Fibroblast of skin of abdomen (primary cell): Measurements from ENCODE around the gene RPS15.

ENCODE experiments used
- DNase-seq: peaks from one replicate; pipeline ENCODE4 v3.0.0-alpha.2; 2013

RPS15 gene

DNA sequence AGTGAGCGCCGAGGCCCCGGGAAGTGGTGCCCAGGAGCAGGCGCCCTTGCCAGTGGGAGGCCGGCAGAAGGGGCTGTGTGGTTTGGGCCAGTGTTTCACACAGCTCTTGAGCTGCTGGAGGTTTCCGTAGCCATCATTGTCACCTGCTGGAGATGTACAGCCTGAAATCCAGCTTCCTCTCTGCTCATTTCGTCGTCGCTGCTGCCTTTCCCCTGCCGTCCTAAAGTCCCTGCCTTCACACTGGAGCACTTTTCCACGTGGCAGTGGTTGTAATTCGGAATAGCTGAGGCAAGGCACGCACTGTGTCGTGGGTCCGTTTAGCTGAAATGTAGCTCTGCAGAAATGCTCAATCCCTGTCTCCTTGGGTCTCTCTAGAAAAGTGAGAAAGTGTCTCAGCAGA lies 17.6 kb upstream of the RPS15 start:
- DNase-seq, result no peak

DNA sequence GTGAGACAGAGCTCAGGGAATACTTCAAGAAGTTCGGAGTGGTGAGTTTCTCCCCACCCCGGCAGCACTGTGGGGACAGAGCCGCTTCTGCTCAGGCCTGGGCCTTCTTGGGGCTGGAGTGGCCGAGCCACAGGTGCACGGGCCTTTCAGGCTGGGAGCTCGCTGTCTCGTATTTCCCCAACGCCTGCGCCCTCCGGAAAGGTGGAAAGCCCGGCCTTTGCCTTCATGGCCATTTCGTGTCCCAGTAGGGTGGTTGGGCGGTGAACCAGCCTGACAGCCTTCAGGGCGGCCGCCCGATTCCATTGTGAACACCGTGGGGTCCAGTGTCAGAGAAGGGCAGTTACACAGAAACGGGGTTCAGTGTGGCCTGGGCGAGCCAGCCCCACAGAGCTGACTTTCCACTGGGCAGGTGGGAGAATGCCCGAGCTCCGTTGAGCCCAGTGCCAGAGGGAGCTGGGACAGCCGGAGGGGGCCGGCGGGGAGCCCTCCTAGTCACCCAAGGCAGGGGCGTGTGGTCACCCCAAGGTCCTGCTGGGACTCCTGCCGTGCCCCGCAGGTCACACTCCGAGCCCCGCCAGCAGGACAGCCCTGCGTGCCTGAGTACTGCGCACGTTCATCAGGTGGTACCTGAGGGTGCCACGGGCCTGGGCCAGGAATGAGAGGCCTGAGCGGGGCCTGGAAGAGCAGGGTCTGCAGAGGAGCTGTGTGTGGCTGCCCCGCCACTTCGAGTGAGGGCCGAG lies 16.8 kb upstream of the RPS15 start:
- no peak for DNase-seq

DNA sequence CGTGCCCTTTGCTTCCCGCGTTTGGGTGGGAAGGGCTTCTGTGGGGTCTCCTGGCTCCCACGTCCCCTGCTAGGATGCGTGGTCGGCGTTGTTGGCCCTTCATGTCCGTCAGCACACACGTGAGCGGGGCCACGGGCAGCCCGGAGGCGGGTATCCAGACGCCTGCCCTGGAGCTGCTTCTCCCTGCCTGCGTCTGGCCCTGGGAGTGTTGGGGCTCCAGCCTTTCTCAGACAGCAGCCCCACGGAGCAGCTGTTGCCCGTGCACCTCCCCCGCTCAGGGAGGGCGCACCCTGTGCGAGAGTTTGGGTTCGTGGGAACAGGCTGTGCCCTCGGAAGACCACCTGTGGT lies 16.3 kb upstream of the RPS15 start:
- no peak for DNase-seq

DNA sequence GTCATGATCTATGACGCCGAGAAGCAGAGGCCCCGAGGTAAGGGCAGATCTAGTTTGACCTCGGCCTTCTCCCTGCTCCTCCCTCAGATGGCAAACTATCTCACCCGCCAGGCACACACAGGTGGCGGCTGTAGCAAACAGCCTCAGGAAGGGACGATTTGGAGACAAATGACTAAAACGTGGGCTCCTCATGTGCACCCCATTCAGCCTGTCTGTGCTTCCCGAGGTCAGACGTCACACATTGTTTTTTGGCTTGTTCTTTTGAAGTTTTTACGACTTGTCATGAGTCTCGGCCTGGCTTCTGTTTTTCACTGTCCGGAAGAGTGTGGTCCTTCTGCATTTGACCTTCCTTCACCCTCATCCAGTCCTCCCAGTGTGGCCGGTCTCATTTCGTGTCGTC lies 15.8 kb upstream of the RPS15 start:
- DNase-seq, result no peak

DNA sequence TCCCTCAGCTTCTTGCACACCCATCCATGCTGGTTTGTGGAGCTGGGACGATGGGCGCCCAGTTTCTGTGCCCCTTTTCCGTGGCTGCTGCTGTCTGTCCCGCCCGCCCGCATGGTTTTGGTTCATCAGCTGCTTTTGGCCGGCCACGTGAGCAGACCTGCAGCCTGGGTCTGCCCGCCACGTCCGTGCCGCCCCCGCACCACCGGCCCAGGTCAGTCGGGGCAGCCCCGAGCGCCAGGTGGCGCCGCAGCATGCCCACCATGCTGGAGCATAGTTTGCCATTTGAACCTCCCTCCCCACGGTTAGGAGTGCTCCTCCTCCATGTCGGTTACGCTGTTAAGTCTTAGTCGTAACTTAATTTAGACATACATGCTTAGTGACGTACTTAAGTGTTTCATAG lies 15.3 kb upstream of the RPS15 start:
- DNase-seq, result no peak

DNA sequence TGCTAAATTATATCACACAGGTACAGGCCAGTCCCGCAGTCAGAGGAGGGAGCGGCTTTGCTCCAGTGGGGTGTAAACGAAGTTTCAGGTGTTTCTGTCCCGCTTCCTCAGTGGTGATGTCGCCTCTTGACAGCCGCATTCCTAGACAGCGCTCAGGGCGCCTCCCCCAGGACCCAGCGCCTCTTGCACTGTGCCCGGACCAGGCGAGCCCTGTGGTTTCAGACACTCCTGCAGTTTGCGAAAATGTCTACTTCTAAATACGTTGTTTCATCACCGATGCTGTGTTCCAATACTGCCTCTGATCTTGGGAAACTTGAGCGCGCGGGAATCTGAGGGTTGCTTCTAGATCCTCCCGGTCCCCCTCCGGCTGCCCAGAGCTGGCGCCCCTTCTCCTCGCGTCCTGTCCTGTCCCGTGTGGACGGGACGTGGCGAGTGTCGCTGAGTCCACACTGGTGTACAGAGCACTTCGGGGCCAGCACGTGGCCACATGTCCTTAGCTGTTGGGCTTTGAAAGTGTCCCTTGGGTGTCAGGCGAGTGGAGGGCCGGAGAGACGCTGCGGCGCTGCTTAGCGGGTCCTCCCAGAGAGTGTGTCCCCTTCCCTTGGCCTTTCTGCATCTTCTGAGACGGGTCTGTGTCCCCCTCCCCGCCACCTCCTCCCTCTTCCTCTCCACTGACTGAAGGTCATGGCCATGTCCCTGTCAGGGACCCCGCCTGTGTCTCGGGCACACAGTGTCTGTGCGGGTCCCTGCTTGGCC lies 14.6 kb upstream of the RPS15 start:
- no peak for DNase-seq

DNA sequence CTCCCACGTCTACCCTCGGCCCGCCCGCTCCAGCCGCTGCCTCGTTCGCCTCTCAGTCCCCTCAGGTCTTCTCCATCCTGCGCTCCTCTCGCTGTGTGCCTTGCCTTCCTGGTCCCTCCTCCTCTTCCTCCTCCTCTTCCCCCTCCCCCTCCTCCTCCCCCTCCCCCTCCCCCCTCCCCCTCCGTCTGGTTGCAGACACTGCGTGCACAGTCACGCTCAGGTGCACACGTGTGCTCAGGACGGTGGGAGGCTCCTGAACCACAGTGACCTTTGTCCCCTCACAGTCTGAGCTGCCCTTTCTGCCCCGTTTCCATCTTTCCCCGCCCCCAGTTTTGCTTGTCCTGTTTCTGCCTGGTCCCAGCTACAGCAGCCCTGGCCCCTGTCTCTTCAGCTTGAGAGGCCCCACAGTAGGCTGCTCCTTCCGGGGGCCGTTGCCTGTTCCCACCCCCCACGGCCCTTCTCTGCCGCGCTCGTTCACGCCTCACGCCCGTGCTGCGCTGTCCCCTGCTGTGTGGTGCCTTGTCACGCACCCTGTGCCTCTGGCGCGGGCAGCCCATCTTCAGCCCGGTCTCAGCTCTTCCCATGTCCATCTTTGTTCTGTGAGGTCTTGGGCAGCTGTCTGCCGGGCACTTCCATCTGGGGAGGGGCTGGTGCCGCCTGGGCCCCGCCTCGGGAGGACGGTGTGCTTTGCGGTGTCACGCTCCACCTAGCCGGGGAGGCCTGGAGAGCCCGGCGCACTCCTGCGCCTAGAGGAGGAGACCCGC lies 13.8 kb upstream of the RPS15 start:
- no peak for DNase-seq

DNA sequence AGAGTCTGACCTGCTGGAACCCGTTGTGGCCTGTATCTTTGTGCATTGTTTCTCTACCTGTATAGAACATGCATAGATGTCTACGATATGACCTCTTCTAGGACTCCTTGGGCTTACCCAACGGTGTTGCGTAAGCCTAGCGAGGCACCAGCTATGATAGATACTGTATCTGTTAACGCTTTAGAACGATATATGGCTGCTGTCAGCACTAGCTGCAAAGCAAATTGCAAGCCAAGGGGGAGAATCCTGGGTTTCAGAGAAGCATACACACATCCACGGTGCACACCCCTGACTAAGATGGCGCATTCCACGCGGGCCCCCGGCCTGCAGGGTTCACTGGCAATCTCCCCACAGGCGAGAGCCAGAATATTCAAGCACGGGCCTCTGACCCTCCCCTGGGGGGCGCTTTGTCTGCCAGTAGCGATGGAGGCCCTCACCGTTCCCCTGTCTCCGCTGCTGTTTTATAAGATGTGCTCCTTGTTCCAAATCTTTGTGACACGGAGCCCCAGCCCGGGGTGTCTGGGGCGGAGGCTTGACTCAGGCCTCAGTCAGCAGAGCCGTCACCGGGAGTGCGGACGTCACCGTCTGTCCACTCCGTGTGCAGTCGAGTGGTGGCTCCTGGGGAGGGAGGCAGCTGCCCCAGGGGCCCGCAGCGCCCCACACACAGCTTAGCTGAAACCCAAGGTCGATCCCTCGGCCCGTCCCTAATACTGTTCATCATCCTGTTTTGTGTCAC lies 12.9 kb upstream of the RPS15 start:
- no peak for DNase-seq

DNA sequence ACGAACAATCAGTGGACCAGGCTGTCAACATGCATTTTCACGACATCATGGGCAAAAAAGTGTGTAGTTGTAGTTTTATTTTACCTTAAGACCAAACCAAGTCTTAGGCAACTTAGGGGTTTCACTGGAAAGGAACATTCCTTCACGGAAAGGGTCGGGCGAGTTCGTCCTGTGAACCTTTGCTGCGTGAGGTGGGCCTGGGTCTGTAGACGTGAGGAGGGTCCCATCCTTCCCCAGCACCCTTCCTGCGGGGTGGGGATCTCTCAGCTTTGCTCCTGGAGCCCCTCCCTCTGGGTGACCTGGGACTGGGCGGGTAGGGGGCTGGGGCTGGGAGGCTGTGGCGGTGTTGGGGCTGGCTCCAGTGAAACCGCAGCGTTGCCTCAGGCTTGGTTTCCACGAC lies 12.3 kb upstream of the RPS15 start:
- DNase-seq, result no peak

DNA sequence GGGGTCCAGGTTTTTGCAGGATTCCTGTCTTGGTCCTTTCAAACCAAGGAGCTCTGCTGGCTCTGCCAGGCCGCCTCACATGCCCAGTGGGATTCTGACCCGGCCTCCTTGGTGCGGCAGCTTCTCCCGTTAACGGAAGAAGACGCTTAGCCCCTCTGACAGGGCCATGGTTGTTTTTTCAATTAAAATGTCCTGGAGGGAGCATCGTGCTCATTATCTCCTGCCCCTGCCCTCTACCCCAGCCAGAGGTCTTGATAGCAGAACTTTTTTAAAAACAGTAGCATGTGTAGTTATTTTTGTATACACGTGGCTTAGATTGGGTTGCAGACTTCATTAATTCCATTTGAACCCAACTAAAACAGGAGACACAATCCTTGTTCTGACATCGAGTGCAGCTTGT lies 11.5 kb upstream of the RPS15 start:
- no peak for DNase-seq

DNA sequence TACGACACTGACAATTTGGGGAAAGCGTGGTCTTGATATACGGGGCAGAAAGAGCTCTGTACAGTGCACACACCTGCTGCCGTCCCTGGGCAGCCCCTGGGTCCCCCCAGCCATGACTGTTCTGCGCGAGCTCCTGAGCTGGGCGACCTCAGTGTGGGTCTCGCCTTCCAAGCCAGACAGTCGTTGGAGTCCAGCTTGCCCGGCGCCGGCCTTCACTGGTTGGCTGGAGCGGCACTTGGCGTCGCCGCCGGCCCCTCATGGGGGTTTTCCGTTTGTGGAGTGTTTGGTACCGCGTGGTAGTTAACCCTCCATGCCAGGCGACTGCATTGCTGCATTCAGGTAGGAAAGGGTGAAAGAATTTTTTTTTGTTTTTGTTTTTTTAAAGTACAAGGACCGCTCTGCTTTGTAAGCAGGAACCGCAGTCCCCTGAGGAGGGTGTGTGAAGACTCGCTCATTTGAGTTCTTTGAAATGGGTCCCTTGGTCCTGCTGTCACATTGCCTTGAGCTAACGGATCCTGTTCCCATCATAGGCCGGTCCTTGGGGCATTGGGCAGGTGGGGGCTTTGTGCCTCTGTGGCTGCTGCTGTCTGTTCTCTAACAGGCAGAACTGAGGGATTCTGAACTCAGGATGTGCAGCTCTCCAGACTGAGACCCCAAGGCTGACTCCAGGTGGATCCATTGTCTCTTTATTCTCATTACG lies 10.8 kb upstream of the RPS15 start:
- no peak for DNase-seq

DNA sequence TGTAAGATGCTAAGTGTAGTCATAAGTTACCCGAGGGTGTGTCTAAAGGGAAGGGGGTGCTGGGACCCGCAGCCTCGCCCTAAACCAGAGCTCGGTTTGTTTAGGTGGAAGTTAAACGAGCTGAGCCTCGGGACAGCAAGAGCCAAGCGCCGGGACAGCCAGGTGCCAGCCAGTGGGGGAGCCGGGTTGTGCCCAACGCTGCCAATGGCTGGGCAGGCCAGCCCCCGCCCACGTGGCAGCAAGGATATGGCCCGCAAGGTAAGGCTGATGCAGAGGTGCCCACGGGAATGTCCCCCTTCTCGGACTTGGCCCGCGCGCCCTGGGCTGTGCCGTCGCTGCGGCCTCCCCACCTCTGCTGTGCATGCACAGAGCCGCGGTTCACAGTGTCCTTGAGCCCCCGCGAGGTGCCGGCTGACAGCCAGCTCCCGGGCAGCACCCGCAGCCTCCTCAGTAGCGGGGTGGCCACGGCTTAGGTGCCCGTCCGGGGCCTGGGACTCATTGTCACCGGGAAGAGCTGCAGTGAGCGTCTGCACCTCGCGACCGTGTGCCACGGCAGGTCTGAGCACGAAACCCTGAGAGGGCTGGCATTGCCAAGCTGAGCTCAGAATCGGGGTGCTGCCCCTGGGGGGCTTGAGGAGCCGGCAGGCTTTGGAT lies 9.3 kb upstream of the RPS15 start:
- DNase-seq, result no peak

DNA sequence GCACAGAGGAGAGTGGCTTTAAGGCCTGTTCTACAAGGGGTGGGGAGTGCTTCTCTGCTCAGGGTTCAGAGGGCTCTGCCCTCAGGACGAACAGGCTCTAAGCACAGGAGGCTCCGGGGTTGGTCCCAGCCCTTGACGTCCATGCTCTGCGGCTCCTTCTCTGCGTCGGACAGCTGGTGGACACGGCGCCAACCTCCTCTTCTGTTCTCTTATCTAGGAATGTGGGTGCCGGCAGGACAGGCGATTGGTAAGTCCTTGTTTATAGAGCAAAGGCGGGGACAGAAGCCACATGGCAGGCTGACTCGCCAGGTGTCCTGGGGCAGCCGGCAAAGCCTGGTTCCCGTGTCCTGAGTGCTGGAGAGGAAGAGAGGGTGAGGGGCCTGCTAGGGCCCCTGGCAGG lies 8.4 kb upstream of the RPS15 start:
- no peak for DNase-seq

DNA sequence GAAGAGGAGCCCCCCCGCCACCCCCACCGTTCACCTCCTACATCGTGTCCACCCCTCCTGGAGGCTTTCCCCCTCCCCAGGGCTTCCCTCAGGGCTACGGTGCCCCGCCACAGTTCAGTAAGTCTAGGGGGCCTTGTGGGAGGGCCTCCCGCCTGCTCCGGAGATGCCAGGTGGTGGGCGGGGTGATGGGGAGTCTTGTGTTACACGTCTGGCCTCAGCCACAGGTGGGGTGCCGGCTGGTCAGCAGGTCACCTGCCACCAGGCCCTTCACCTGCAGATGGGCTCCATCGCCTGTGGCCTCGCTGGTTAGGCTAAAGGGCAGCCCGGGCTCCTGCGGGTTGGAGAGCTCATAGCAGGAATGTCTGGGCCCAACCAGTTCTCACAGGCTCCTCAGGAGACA lies 8.0 kb upstream of the RPS15 start:
- DNase-seq, result no peak

DNA sequence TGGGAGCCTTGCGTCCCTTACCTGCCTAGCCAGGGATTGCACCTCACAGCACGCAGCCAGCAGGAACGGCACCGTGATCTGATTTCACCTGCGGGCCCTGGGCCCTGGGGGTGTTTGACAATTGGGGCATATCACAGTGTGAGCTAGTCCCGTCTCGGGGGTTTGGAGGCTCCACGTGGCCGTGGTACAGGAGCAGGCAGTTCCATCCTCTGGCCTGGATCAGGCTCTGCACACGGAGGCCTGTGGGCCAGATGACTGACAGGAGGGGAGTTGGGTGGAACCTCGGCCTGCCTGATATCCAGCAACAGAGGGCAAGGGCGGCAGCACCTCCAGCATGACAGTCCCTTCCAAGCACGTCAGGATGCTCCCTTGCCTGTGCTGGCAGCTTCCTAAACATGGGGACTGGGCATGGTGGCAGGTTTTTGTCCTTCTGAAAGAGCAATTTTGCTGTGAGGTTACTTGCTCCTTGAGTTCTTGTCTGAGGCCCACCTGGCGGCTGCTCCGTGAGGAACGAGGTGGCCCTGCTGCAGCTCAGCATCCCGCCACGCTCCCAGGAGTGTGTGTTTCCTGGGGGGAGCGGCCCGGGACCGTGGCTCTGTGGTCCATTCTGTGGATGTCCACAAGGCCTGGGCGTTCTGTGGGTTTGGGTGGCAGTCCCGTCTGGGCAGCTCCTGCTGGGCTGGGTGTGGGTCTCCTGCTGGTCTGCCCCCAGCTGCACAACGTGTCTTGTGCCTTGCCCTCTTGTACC lies 6.3 kb upstream of the RPS15 start:
- DNase-seq, result no peak

DNA sequence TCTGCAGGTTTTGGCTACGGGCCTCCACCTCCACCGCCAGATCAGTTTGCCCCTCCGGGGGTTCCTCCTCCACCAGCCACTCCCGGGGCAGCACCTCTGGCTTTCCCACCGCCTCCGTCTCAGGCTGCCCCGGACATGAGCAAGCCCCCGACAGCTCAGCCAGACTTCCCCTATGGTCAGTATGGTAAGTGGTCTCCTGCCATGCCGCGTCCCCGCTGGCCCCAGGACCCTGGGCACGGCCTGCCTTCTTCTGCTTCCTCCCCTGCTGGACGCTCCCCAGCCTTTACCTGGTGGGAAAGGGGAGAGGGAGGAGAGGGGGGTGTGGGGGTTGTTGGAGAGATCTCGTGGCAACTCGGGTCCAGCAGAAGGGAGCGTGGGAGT lies 5.7 kb upstream of the RPS15 start:
- no peak for DNase-seq

DNA sequence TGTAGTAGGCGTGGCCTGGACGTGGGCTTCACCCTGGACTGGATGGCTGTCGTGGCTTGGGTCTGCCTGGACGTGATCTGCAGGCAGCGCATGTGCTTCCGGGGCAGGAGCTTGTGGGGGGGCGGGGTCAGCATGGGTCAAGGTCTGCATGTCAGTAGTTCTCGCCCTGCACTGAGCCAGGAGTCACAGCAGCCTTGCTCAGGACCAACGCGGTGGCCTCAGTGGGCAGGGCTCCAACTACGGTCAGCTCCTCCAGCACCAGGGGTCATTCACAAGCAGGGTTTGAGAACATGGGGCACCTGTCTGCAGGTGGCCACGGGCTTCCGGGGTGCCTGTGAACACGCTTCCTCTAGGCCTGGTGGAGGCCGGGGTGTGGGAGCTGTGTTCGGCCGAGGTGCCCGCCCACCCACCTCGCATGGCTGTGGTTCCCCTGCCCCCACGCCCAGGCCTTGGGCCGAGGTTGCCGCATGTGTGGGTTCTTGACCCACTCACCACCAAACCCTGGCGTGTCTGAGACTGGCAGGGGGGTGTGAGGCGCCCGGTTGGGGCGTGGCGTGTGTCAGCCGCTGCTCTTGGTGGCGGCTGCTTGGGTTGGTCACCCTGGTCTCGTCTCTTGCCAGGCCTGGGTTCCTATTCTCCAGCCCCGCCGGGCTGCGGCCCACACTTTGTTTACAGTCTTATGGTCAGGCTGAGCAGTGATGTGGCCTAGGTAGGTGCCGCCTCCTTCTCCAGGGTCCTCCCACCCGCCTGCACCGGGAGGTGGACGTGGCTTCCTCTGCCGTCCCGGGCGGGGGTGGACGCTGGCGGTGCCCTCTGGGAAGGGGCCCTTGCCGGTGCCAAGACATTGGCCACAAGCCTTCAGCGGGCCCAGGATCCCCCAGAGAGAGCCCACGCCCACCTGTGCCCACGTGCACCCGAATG lies 4.8 kb upstream of the RPS15 start:
- no peak for DNase-seq

DNA sequence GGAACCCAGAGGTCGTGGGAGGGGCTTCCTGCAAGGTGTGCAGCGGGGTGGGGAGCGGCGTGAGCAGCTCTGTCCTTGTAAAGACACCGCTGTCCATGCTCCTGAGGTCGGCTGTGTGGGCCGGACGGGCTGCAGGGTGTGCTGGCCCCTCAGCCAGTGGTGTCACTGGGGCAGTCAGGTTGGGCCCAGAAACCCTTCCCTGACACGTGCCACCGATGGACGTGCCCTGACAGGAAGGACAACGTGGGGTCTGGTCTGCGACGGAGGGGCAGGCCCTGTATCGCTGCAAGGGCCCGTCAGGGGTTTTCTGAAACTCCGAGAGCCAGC lies 4.2 kb upstream of the RPS15 start:
- no peak for DNase-seq

DNA sequence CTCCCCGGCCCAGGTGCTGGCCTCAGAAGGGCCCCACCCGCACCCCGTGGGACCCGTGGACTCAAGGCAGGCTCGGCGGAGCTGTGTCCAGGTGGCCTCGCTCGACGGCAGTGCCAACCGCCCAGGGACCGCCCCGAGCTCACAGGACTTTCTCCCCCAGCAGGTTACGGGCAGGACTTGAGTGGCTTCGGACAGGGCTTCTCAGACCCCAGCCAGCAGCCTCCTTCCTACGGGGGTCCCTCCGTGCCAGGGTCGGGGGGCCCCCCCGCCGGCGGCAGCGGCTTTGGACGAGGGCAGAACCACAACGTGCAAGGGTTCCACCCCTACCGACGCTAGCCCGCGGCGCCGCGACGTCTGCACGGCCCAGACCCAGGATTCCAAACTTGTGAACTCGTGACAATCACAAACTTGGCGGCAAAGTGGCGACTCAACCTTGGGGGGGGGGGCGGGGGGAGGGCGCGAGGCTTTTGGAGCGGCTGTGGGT lies 3.6 kb upstream of the RPS15 start:
- DNase-seq, result no peak

DNA sequence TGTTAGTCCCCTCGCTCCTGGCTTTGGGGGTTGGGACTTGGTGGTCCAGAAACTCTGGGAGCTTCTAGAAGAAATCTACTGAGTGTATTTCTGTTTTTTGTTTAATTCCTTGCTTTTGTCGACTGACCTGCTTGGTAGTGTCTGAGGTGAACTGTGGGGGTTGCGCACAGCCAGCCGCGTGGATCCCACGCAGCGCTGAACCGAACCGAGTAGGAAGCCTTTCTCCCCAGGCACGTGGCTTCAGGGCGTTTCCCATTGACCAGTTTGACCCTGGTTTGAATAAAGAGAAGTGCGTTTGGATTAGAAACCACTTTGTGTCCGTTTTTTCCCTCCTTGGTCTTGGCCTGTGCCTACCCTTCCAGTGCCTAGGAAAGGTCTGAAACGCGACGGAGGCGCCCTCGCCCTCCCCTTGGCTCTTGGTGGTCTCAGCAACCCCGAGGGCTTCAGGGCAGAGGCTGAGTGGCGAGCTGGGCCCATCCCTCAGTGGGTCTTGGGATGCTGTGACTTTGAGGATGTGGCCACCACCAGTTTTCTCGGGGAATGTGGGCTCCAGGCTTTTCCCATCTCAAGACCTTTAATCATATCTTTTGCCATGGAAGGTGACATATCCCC lies 2.7 kb upstream of the RPS15 start:
- no peak for DNase-seq
